GM12892 (cell line): Measurements from ENCODE around the gene HTRA3.

Experiments
- POLR2A ChIP-seq: IDR thresholded peaks from 2 replicates; pipeline ENCODE4 v1.6.1; 2011; ENCODE audit warnings: low read depth, low read length, control low read depth
- POLR2AphosphoS5 ChIP-seq: IDR thresholded peaks from 2 replicates; pipeline ENCODE4 v1.6.1; 2011; ENCODE audit warnings: low read depth, low read length, control low read depth

DNA sequence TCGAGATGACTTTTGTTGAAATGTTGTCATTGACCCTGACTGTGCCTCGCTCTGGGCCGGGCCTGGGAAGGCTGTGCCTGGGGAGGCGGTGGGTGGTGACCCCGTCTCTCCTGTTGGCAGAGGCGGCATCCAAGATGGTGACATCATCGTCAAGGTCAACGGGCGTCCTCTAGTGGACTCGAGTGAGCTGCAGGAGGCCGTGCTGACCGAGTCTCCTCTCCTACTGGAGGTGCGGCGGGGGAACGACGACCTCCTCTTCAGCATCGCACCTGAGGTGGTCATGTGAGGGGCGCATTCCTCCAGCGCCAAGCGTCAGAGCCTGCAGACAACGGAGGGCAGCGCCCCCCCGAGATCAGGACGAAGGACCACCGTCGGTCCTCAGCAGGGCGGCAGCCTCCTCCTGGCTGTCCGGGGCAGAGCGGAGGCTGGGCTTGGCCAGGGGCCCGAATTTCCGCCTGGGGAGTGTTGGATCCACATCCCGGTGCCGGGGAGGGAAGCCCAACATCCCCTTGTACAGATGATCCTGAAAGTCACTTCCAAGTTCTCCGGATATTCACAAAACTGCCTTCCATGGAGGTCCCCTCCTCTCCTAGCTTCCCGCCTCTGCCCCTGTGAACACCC lies 36.4 kb downstream of the HTRA3 start:
- TF ChIP-seq POLR2AphosphoS5 = no peak
- no peak for TF ChIP-seq POLR2A
